Mammary epithelial cell (primary cell): ENCODE measurements around the gene PANK3.

Experiments
- CTCF ChIP-seq, 2 donors: IDR thresholded peaks in 1 of 2; conservative IDR thresholded peaks in 1 of 2; 2 replicates each; pipeline ENCODE4 v1.5.1; 2011 to 2012; ENCODE audit warnings: inconsistent platforms in 2 of 2, low read length in 2 of 2, mild to moderate bottlenecking in 2 of 2, control low read depth in 1 of 2, low read depth in 1 of 2; ENCODE audit not compliant: insufficient read depth in 1 of 2; ENCODE audit errors: extremely low read depth in 1 of 2
- EZH2 ChIP-seq: IDR thresholded peaks from 2 replicates; pipeline ENCODE4 v1.6.1; 2012; ENCODE audit warnings: low read length, inconsistent platforms, borderline replicate concordance

GRCh38 chr5:168598639-168599038, 19.5 kb upstream of the PANK3 start:
- no peak for TF ChIP-seq CTCF (conservative IDR thresholded peaks at IDR 0.05 in 1 of 2, IDR thresholded peaks at IDR 0.05 in 1 of 2; ENCODE audit: extremely low read depth in 1 of 2, insufficient read depth in 1 of 2, low read depth in 1 of 2, low read length in 2 of 2)
- TF ChIP-seq EZH2: no peak
